HepG2 (cell line): ENCODE results near the gene OTOGL.

Experiments
- GABPA ChIP-seq, 2 experiments: IDR thresholded peaks; 2 replicates each; pipeline ENCODE4 v1.6.1; 2011 to 2016; ENCODE audit warnings: low read depth in 2 of 2, low read length in 1 of 2, missing biosample characterization in 1 of 2, missing genetic modification characterization in 1 of 2
- HNF4A ChIP-seq: sonication (generic); formaldehyde crosslinking; IDR thresholded peaks from 2 replicates; pipeline ENCODE4 v1.4.0; 2020; ENCODE audit warnings: missing genetic modification reagents
- MEIS1 ChIP-seq: sonication (generic); formaldehyde crosslinking; IDR thresholded peaks from 2 replicates; pipeline ENCODE4 v1.9.0; 2021; ENCODE audit warnings: mild to moderate bottlenecking, missing genetic modification reagents, moderate library complexity, borderline replicate concordance
- PAX8 ChIP-seq: sonication (generic); formaldehyde crosslinking; IDR thresholded peaks from 2 replicates; pipeline ENCODE4 v1.8.0; 2022; ENCODE audit warnings: mild to moderate bottlenecking, missing genetic modification reagents, borderline replicate concordance
- RXRA ChIP-seq: sonication (generic); formaldehyde crosslinking; IDR thresholded peaks from 2 replicates; pipeline ENCODE4 v1.5.1; 2020; ENCODE audit warnings: missing genetic modification reagents
- SMC3 ChIP-seq: IDR thresholded peaks from 2 replicates; pipeline ENCODE4 v1.6.1; 2011; ENCODE audit warnings: low read length, improper control_type of control experiment
- SP1 ChIP-seq, 2 experiments: fragments of 450-650 bp in 1 of 2; sonication (generic) in 1 of 2; formaldehyde crosslinking in 1 of 2; IDR thresholded peaks; 2 replicates each; pipeline versions ENCODE4 v1.4.0 to v1.6.1; 2016 to 2020; ENCODE audit warnings: missing genetic modification reagents in 1 of 2
- ZNF296 ChIP-seq: sonication (generic); formaldehyde crosslinking; conservative IDR thresholded peaks from 2 replicates; pipeline ENCODE4 v1.5.0; 2020; ENCODE audit warnings: mild to moderate bottlenecking, missing genetic modification reagents
- TF ChIP-seq, protein P1 (sequence below): sonication (generic); formaldehyde crosslinking; IDR thresholded peaks from 2 replicates; pipeline ENCODE4 v1.5.0; 2020; ENCODE audit warnings: mild to moderate bottlenecking, missing genetic modification reagents, moderate library complexity
- TF ChIP-seq, protein P2 (sequence below): sonication (generic); formaldehyde crosslinking; IDR thresholded peaks from 2 replicates; pipeline ENCODE4 v1.4.0; 2020; ENCODE audit warnings: low read depth, mild to moderate bottlenecking, missing genetic modification reagents

GRCh38 chr12:80325167-80325959 lies 226.0 kb downstream of the OTOGL start:
- TF ChIP-seq, protein P1, sequence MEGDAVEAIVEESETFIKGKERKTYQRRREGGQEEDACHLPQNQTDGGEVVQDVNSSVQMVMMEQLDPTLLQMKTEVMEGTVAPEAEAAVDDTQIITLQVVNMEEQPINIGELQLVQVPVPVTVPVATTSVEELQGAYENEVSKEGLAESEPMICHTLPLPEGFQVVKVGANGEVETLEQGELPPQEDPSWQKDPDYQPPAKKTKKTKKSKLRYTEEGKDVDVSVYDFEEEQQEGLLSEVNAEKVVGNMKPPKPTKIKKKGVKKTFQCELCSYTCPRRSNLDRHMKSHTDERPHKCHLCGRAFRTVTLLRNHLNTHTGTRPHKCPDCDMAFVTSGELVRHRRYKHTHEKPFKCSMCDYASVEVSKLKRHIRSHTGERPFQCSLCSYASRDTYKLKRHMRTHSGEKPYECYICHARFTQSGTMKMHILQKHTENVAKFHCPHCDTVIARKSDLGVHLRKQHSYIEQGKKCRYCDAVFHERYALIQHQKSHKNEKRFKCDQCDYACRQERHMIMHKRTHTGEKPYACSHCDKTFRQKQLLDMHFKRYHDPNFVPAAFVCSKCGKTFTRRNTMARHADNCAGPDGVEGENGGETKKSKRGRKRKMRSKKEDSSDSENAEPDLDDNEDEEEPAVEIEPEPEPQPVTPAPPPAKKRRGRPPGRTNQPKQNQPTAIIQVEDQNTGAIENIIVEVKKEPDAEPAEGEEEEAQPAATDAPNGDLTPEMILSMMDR (CRISPR knock-in tag), result no peak
- TF ChIP-seq, protein P2, sequence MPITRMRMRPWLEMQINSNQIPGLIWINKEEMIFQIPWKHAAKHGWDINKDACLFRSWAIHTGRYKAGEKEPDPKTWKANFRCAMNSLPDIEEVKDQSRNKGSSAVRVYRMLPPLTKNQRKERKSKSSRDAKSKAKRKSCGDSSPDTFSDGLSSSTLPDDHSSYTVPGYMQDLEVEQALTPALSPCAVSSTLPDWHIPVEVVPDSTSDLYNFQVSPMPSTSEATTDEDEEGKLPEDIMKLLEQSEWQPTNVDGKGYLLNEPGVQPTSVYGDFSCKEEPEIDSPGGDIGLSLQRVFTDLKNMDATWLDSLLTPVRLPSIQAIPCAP (CRISPR knock-in tag), result no peak
- TF ChIP-seq SMC3, result no peak
- no peak for TF ChIP-seq RXRA
- TF ChIP-seq ZNF296 (CRISPR knock-in tag), result no peak
- TF ChIP-seq MEIS1 (CRISPR knock-in tag), result no peak
- TF ChIP-seq HNF4A (CRISPR knock-in tag), result no peak
- TF ChIP-seq PAX8 (CRISPR knock-in tag), result no peak
- no peak for TF ChIP-seq SP1 (IDR thresholded peaks at IDR 0.05)
- no peak for TF ChIP-seq SP1 (CRISPR knock-in tag; IDR thresholded peaks at IDR 0.05)
- TF ChIP-seq GABPA (IDR thresholded peaks at IDR 0.05; ENCODE audit: low read depth, low read length), result no peak
- TF ChIP-seq GABPA (CRISPR knock-in tag; IDR thresholded peaks at IDR 0.05; ENCODE audit: low read depth), result no peak
